Parathyroid adenoma (tissue), 2 donors: Measurements from ENCODE around the gene PRR14L.
A peak's percentile ranks its signal among the peaks of the same experiment; 100 is the strongest.

Experiments used
- H2AFZ ChIP-seq: fragments of 300-600 bp; sonication (generic); one replicate; pipeline ENCODE4 v1.7.0; 2017; ENCODE audit warnings: antibody characterized with exemption, mild to moderate bottlenecking
- H3K27ac ChIP-seq: fragments of 300-600 bp; sonication (generic); one replicate; pipeline ENCODE4 v1.7.0; 2017
- H3K27me3 ChIP-seq: fragments of 300-600 bp; sonication (generic); one replicate; pipeline ENCODE4 v1.7.0; 2017; ENCODE audit warnings: low read length; ENCODE audit not compliant: control insufficient read depth, insufficient read depth
- H3K36me3 ChIP-seq: fragments of 300-600 bp; sonication (generic); one replicate; pipeline ENCODE4 v1.7.0; 2017; ENCODE audit warnings: low read length; ENCODE audit not compliant: control insufficient read depth, insufficient read depth
- H3K4me1 ChIP-seq: fragments of 300-600 bp; sonication (generic); one replicate; pipeline ENCODE4 v1.7.0; 2017; ENCODE audit warnings: control low read depth
- H3K4me2 ChIP-seq: fragments of 300-600 bp; sonication (generic); one replicate; pipeline ENCODE4 v1.7.0; 2017; ENCODE audit warnings: low read length
- H3K4me3 ChIP-seq: fragments of 300-600 bp; sonication (generic); one replicate; pipeline ENCODE4 v1.7.0; 2017; ENCODE audit warnings: low read depth, low read length
- H3K79me2 ChIP-seq: fragments of 300-600 bp; sonication (generic); one replicate; pipeline ENCODE4 v1.7.0; 2017; ENCODE audit warnings: control low read depth
- H3K9ac ChIP-seq: fragments of 300-600 bp; sonication (generic); one replicate; pipeline ENCODE4 v1.7.0; 2017; ENCODE audit warnings: mild to moderate bottlenecking
- H3K9me3 ChIP-seq: fragments of 300-600 bp; sonication (generic); one replicate; pipeline ENCODE4 v1.7.0; 2017; ENCODE audit warnings: low read length; ENCODE audit not compliant: control insufficient read depth
- CTCF ChIP-seq: fragments of 300-600 bp; sonication (generic); IDR thresholded peaks from one replicate; pipeline ENCODE4 v1.7.0; 2017; ENCODE audit warnings: antibody characterized with exemption, mild to moderate bottlenecking
- donor health status: primary hyperparathyroidism.

The PRR14L gene

GRCh38 chr22:31637891-31638618 lies 111.9 kb downstream of the PRR14L start:
- no peaks in the 10 kb centered on the region for H3K9me3 ChIP-seq
- no peak overlapping the region for H3K4me2 ChIP-seq
- H2AFZ ChIP-seq, result no peak overlapping the region
- H3K27me3 ChIP-seq, result no peaks in the 10 kb centered on the region
- H3K9ac ChIP-seq, result no peak overlapping the region
- H3K36me3 ChIP-seq, result no peaks in the 10 kb centered on the region
- H3K4me1 ChIP-seq, result peaks cover 2% of the 10 kb centered on the region
- peak overlapping the region; percentile 57 for H3K27ac ChIP-seq
- peaks cover 13% of the 10 kb centered on the region for H3K79me2 ChIP-seq
- no peak overlapping the region for H3K4me3 ChIP-seq
- no peak for TF ChIP-seq CTCF

- peak overlapping the region; percentile 57 for H3K27ac ChIP-seq
- H3K27me3 ChIP-seq, result no peaks in the 10 kb centered on the region
- H3K36me3 ChIP-seq, result no peaks in the 10 kb centered on the region
- H3K9me3 ChIP-seq, result no peaks in the 10 kb centered on the region
- no peak overlapping the region for H3K4me3 ChIP-seq
- no peak overlapping the region for H2AFZ ChIP-seq
- no peak overlapping the region for H3K9ac ChIP-seq
- no peak for TF ChIP-seq CTCF
- H3K79me2 ChIP-seq, result peaks cover 15% of the 10 kb centered on the region
- peaks cover 2% of the 10 kb centered on the region for H3K4me1 ChIP-seq
- H3K4me2 ChIP-seq, result no peak overlapping the region
Observed at GRCh38 chr22:31637447-31637890, 112.5 kb downstream of the PRR14L start.

GRCh38 chr22:31635638-31636306 lies 114.2 kb downstream of the PRR14L start:
- Histone ChIP-seq H3K9me3 (no peaks in the 10 kb centered on the region), H3K79me2 (peaks cover 12% of the 10 kb centered on the region), H3K4me1 (peaks cover 2% of the 10 kb centered on the region), H3K4me2 (no peak overlapping the region), H3K4me3 (no peak overlapping the region), H3K27ac (no peak overlapping the region), H3K36me3 (no peaks in the 10 kb centered on the region), H3K27me3 (no peaks in the 10 kb centered on the region), H2AFZ (no peak overlapping the region), H3K9ac (no peak overlapping the region)
- TF ChIP-seq CTCF, result no peak

- Histone ChIP-seq H3K4me1 (peaks cover 6% of the 10 kb centered on the region), H3K9me3 (no peaks in the 10 kb centered on the region), H3K4me3 (no peak overlapping the region), H3K27me3 (no peaks in the 10 kb centered on the region), H3K27ac (peak overlapping the region; percentile 72), H3K9ac (no peak overlapping the region), H3K79me2 (peaks cover 24% of the 10 kb centered on the region), H3K36me3 (no peaks in the 10 kb centered on the region), H3K4me2 (peak overlapping the region; percentile 78), H2AFZ (no peak overlapping the region)
- no peak for TF ChIP-seq CTCF
Observed at GRCh38 chr22:31631436-31631835, 118.5 kb downstream of the PRR14L start.
